Omental fat pad (tissue), 4 donors: ENCODE measurements around the gene TUBA3C. TPM values are rescaled to one million over a fixed set of nuclear protein-coding genes. Genes with fewer than 3 reads are reported as not detected.

Source experiments
- small RNA-seq: library from RNA; depleted of rRNA; stranded (forward); fragments of <200 nt; gene quantifications from one replicate; pipeline ENCODE3, GENCODE V24; 2016
- total RNA-seq, 4 donors: library from RNA; depleted of rRNA; stranded (reverse); fragments of >200 nt; gene quantifications; one replicate each; pipeline ENCODE4 v1.1.0, GENCODE V29; 2016

TUBA3C gene
- total RNA-seq, 4 donors from 2014 or later = not detected

Small RNA genes within 50 kb of the gene (small RNA-seq; reads per million reads assigned to genes)
- not detected for gene AL139327.4
